ENCODE measurements around the gene TPO.
"Not testable (repeated sequence)": the region's sequence is repeated elsewhere in the genome, so short reads cannot be mapped to it uniquely, and the experiment has no call there.

Gene TPO

GRCh38 chr2:1413156-1413710 is at the start of gene TPO:
TPO (plus strand) TSS chr2:1413463; CDS start chr2:1414409, 946 bp downstream.
- DNase-seq (ENCODE audit: low read depth in 2 of 2) = no peak

GRCh38 chr2:1366546-1367134 is 46.6 kb upstream of the TPO start:
- no peak for DNase-seq (ENCODE audit: low read depth in 2 of 2)

- DNase-seq (ENCODE audit: low read depth in 2 of 2) = no peak
Measured at GRCh38 chr2:1367601-1368000, 45.7 kb upstream of the TPO start.

- no peak for DNase-seq (ENCODE audit: low read depth in 2 of 2)
Measured at GRCh38 chr2:1369905-1370304, 43.4 kb upstream of the TPO start.

- DNase-seq (ENCODE audit: low read depth in 2 of 2) = no peak
Measured at GRCh38 chr2:1370461-1370860, 42.8 kb upstream of the TPO start.

GRCh38 chr2:1371082-1371481 is 42.2 kb upstream of the TPO start:
- no peak for DNase-seq (ENCODE audit: low read depth in 2 of 2)

GRCh38 chr2:1373830-1374229 is 39.4 kb upstream of the TPO start:
- no peak for DNase-seq (ENCODE audit: low read depth in 2 of 2)

- DNase-seq (ENCODE audit: low read depth in 2 of 2) = no peak
Measured at GRCh38 chr2:1374287-1374686, 39.0 kb upstream of the TPO start.

GRCh38 chr2:1375794-1376193 is 37.5 kb upstream of the TPO start:
- no peak for DNase-seq (ENCODE audit: low read depth in 2 of 2)

GRCh38 chr2:1377473-1377872 is 35.8 kb upstream of the TPO start:
- no peak for DNase-seq (ENCODE audit: low read depth in 2 of 2)

- DNase-seq (ENCODE audit: low read depth in 2 of 2) = no peak
Measured at GRCh38 chr2:1378456-1379150, 34.7 kb upstream of the TPO start.

GRCh38 chr2:1381644-1382043 is 31.6 kb upstream of the TPO start:
- no peak for DNase-seq (ENCODE audit: low read depth in 2 of 2)

GRCh38 chr2:1387954-1388725 is 25.1 kb upstream of the TPO start:
- not testable (repeated sequence) for DNase-seq (ENCODE audit: low read depth in 2 of 2)

- not testable (repeated sequence) for DNase-seq (ENCODE audit: low read depth in 2 of 2)
Measured at GRCh38 chr2:1390118-1390517, 23.1 kb upstream of the TPO start.

GRCh38 chr2:1393321-1393720 is 19.9 kb upstream of the TPO start:
- DNase-seq (ENCODE audit: low read depth in 2 of 2) = no peak

GRCh38 chr2:1394709-1395408 is 18.4 kb upstream of the TPO start:
- DNase-seq (ENCODE audit: low read depth in 2 of 2) = no peak

- DNase-seq (ENCODE audit: low read depth in 2 of 2) = no peak
Measured at GRCh38 chr2:1397350-1397749, 15.9 kb upstream of the TPO start.

- DNase-seq (ENCODE audit: low read depth in 2 of 2) = no peak
Measured at GRCh38 chr2:1398191-1398590, 15.1 kb upstream of the TPO start.

- no peak for DNase-seq (ENCODE audit: low read depth in 2 of 2)
Measured at GRCh38 chr2:1400943-1401735, 12.1 kb upstream of the TPO start.

GRCh38 chr2:1402064-1402463 is 11.2 kb upstream of the TPO start:
- no peak for DNase-seq (ENCODE audit: low read depth in 2 of 2)

- no peak for DNase-seq (ENCODE audit: low read depth in 2 of 2)
Measured at GRCh38 chr2:1403565-1403964, 9.7 kb upstream of the TPO start.
